DOHH2 (cell line): ENCODE data around the gene PLA2G2E.

Experiments
- H3F3A ChIP-seq: fragments of 200-600 bp; sonication (generic), shearing (Covaris generic); 2 replicates; pipeline ENCODE4 v1.6.0; 2016; ENCODE audit warnings: antibody characterized with exemption, mild to moderate bottlenecking; ENCODE audit not compliant: control insufficient read depth, insufficient read depth
- H3K27ac ChIP-seq: fragments of 200-600 bp; sonication (generic); 2 replicates; pipeline ENCODE4 v1.5.1; 2014; ENCODE audit warnings: low read depth, mild to moderate bottlenecking, low read length, moderate library complexity
- H3K27me3 ChIP-seq: fragments of 200-600 bp; sonication (generic); 2 replicates; pipeline ENCODE4 v1.6.1; 2014; ENCODE audit warnings: mild to moderate bottlenecking, low read length, mixed read lengths; ENCODE audit not compliant: control insufficient read depth
- H3K36me3 ChIP-seq: fragments of 200-600 bp; sonication (generic); 2 replicates; pipeline ENCODE4 v1.6.1; 2014; ENCODE audit warnings: mild to moderate bottlenecking, low read length, moderate library complexity, mixed read lengths; ENCODE audit not compliant: control insufficient read depth
- H3K4me1 ChIP-seq: fragments of 200-600 bp; sonication (generic); 2 replicates; pipeline ENCODE4 v1.6.1; 2014; ENCODE audit warnings: mild to moderate bottlenecking, low read length, mixed read lengths; ENCODE audit not compliant: control insufficient read depth
- H3K4me2 ChIP-seq: fragments of 200-600 bp; sonication (generic); 2 replicates; pipeline ENCODE4 v1.6.0; 2014; ENCODE audit warnings: mild to moderate bottlenecking, low read length, moderate library complexity
- H3K4me3 ChIP-seq: fragments of 200-600 bp; sonication (generic); 2 replicates; pipeline ENCODE4 v1.5.1; 2014; ENCODE audit warnings: mild to moderate bottlenecking, low read length, mixed read lengths
- H3K79me2 ChIP-seq: fragments of 200-600 bp; sonication (generic); 2 replicates; pipeline ENCODE4 v1.6.1; 2014; ENCODE audit warnings: mild to moderate bottlenecking, low read length, mixed read lengths; ENCODE audit not compliant: control insufficient read depth
- H3K9me2 ChIP-seq: fragments of 200-600 bp; sonication (generic); replicated peaks from 2 replicates; pipeline ENCODE4 v1.6.1; 2014; ENCODE audit warnings: mild to moderate bottlenecking, low read length, mixed read lengths; ENCODE audit not compliant: control insufficient read depth
- H3K9me3 ChIP-seq: fragments of 200-600 bp; sonication (generic); 2 replicates; pipeline ENCODE4 v1.6.1; 2014; ENCODE audit warnings: antibody characterized with exemption, low read length, mixed read lengths; ENCODE audit not compliant: control insufficient read depth, insufficient read depth
- H4K20me1 ChIP-seq: fragments of 200-600 bp; sonication (generic); 2 replicates; pipeline ENCODE4 v1.6.0; 2014; ENCODE audit warnings: low read depth, mild to moderate bottlenecking, antibody characterized with exemption, low read length, moderate library complexity; ENCODE audit not compliant: control insufficient read depth, insufficient read depth
- EZH2phosphoT487 ChIP-seq: fragments of 200-600 bp; sonication (generic); IDR thresholded peaks from 2 replicates; pipeline ENCODE4 v1.6.1; 2017; ENCODE audit warnings: borderline replicate concordance, mild to moderate bottlenecking, antibody characterized with exemption, low read length, moderate library complexity, mixed read lengths
- TF ChIP-seq, protein P1 (sequence below): fragments of 200-600 bp; sonication (generic); IDR thresholded peaks from one replicate; pipeline ENCODE4 v1.5.1; 2014; ENCODE audit warnings: antibody characterized with exemption, mild to moderate bottlenecking, low read depth, low read length; ENCODE audit not compliant: poor library complexity, severe bottlenecking

Gene PLA2G2E

DNA sequence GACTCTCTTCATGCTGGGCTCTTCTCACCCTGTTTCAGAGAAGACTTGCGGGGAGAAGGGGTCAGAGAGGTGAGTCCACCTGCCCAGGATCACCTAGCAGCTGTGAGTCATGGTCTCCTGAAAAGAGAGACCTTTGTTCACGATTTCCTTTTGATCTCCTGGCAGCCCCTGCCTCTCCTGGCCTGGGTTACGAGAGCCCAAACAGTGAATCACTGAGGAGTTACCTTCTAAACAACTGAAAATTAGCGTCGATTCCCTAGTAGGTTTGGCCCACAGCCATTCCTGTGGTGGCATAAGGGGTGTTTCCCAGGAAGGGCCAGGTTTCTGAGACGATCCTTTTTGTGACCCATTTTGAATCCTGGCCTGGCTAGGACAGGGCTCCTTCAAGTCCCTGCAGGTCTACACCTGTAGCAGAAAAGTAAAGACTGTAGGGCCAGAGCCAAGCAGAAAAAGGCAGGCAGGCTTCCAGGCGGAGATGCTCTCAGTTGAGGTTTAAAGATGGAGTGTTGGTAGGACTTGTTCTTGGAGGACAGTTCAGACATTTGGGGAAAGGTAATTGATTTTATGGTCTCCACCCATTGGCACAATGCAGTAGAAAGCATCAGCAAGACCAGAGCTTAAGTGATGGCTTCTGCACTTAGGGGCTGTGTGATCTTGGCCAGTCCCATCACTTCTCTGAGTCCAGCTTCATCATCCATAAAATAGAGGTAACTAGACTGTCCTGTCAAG lies 2.1 kb upstream of the PLA2G2E start:
- Histone ChIP-seq H3K4me3 (no peak overlapping the region), H3K4me1 (no peaks in the 10 kb centered on the region), H3K27ac (no peak overlapping the region), H3K36me3 (no peaks in the 10 kb centered on the region), H3K9me3 (no peaks in the 10 kb centered on the region), H3K27me3 (no peaks in the 10 kb centered on the region), H3K79me2 (no peaks in the 10 kb centered on the region), H3K4me2 (no peak overlapping the region), H3K9me2 (no peaks in the 10 kb centered on the region), H4K20me1 (no peaks in the 10 kb centered on the region), H3F3A (no peaks in the 10 kb centered on the region)
- TF ChIP-seq, protein P1, sequence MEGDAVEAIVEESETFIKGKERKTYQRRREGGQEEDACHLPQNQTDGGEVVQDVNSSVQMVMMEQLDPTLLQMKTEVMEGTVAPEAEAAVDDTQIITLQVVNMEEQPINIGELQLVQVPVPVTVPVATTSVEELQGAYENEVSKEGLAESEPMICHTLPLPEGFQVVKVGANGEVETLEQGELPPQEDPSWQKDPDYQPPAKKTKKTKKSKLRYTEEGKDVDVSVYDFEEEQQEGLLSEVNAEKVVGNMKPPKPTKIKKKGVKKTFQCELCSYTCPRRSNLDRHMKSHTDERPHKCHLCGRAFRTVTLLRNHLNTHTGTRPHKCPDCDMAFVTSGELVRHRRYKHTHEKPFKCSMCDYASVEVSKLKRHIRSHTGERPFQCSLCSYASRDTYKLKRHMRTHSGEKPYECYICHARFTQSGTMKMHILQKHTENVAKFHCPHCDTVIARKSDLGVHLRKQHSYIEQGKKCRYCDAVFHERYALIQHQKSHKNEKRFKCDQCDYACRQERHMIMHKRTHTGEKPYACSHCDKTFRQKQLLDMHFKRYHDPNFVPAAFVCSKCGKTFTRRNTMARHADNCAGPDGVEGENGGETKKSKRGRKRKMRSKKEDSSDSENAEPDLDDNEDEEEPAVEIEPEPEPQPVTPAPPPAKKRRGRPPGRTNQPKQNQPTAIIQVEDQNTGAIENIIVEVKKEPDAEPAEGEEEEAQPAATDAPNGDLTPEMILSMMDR: no peak
- TF ChIP-seq EZH2phosphoT487: no peak

DNA sequence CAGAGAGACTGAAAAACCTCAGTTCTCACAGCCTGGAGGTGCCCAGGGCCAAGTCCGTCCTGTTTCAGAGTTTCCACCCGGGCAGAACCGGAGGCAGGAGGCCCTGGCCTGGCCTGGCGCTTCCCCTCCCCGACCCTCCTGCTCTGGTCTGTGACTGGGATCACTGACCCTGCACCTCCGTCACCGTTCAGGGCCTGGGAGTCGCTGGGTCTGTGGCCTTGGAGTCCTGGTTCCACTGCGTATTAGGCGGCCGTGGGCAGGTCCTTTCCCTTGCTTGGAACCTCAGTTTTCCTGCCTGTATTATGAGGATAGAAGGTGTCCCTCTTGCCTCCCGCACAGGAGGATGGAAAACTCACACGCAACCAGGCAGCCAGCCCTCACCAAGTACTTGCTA lies 533 bp upstream of the PLA2G2E start:
- no peaks in the 10 kb centered on the region for H3K9me2 ChIP-seq
- H3K36me3 ChIP-seq: no peaks in the 10 kb centered on the region
- H3K79me2 ChIP-seq: no peaks in the 10 kb centered on the region
- H3K4me2 ChIP-seq: no peak overlapping the region
- H3K27me3 ChIP-seq: no peaks in the 10 kb centered on the region
- no peak overlapping the region for H3K27ac ChIP-seq
- TF ChIP-seq, protein P1: no peak
- no peak for TF ChIP-seq EZH2phosphoT487
- H3F3A ChIP-seq: no peaks in the 10 kb centered on the region
- no peaks in the 10 kb centered on the region for H4K20me1 ChIP-seq
- no peaks in the 10 kb centered on the region for H3K4me1 ChIP-seq
- H3K9me3 ChIP-seq: no peaks in the 10 kb centered on the region
- H3K4me3 ChIP-seq: no peak overlapping the region

DNA sequence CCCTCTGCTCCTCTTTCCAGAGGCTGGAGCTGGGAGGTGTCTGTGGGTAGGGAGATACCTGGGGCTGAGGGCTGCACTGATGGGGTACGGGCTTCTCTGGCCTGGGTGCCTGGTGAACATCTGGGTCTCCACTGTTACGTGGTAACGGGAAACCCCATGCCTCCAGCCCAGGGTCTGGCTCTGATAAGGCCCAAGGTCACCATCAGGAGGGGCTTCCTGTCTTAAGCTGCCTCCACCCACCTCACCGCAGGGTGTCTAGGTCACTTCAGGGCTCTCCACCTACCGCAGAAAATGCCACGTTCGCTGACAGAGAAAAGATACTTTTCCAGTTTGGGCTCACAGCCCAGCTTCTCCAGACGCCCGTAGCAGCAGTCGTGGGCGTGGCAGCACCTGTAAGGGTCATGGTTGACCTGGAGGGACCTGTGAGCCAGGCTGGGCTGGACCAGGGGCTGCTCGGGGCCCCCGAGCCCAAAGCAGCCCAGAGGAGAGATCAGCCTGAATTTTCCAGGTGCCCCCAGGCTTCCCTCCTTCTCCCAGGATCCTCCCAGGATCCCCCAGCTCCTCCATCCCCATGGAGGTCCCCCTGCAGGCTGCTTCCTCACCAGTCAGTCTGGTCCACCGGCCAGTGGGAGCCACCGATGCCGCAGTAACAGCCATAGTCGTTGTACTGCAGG lies 1.3 kb downstream of the PLA2G2E start:
- no peaks in the 10 kb centered on the region for H3K36me3 ChIP-seq
- no peaks in the 10 kb centered on the region for H3F3A ChIP-seq
- no peaks in the 10 kb centered on the region for H4K20me1 ChIP-seq
- no peaks in the 10 kb centered on the region for H3K4me1 ChIP-seq
- no peaks in the 10 kb centered on the region for H3K9me3 ChIP-seq
- H3K9me2 ChIP-seq: no peaks in the 10 kb centered on the region
- H3K79me2 ChIP-seq: no peaks in the 10 kb centered on the region
- no peak for TF ChIP-seq EZH2phosphoT487
- TF ChIP-seq, protein P1: no peak
- no peaks in the 10 kb centered on the region for H3K27me3 ChIP-seq
- H3K4me2 ChIP-seq: no peak overlapping the region
- no peak overlapping the region for H3K27ac ChIP-seq
- H3K4me3 ChIP-seq: no peak overlapping the region
